Mononuclear cell (primary cell): ENCODE results near the gene IP6K3. TPM values are rescaled to one million over a fixed set of nuclear protein-coding genes. Genes with fewer than 3 reads are reported as not detected.

Experiments used
- H3K27me3 ChIP-seq: 2 replicates; pipeline ENCODE4 v1.6.0; 2011; ENCODE audit warnings: low read length, control low read depth; ENCODE audit not compliant: insufficient read depth
- H3K4me1 ChIP-seq: 2 replicates; pipeline ENCODE4 v1.5.1; 2011; ENCODE audit warnings: mild to moderate bottlenecking, low read length, control low read depth; ENCODE audit not compliant: insufficient read depth
- H3K4me3 ChIP-seq: 2 replicates; pipeline ENCODE4 v1.5.1; 2011; ENCODE audit warnings: mild to moderate bottlenecking, low read length, moderate library complexity
- H3K9me3 ChIP-seq: 2 replicates; pipeline ENCODE4 v1.5.1; 2011; ENCODE audit warnings: low read depth, mild to moderate bottlenecking, control low read depth, low read length
- total RNA-seq: library from RNA; depleted of rRNA; stranded (reverse); fragments of >200 nt; gene quantifications from one replicate; pipeline ENCODE4 v1.2.3, GENCODE V29; 2012

Gene IP6K3
- total RNA-seq, 1 donor: not detected

- Histone ChIP-seq H3K4me1 (peaks cover 71% of the 10 kb centered on the region), H3K27me3 (no peaks in the 10 kb centered on the region), H3K9me3 (no peaks in the 10 kb centered on the region), H3K4me3 (no peak overlapping the region)
Measured at GRCh38 chr6:33694401-33694931, 52.2 kb downstream of the IP6K3 start.

- H3K9me3 ChIP-seq: no peaks in the 10 kb centered on the region
- no peak overlapping the region for H3K4me3 ChIP-seq
- no peaks in the 10 kb centered on the region for H3K27me3 ChIP-seq
- H3K4me1 ChIP-seq: peaks cover 69% of the 10 kb centered on the region
Measured at GRCh38 chr6:33693186-33694105, 53.3 kb downstream of the IP6K3 start.

- Histone ChIP-seq H3K4me3 (no peak overlapping the region), H3K4me1 (peaks cover 64% of the 10 kb centered on the region), H3K9me3 (no peaks in the 10 kb centered on the region), H3K27me3 (no peaks in the 10 kb centered on the region)
Measured at GRCh38 chr6:33692760-33693158, 53.9 kb downstream of the IP6K3 start.

- H3K27me3 ChIP-seq: no peaks in the 10 kb centered on the region
- peaks cover 58% of the 10 kb centered on the region for H3K4me1 ChIP-seq
- no peaks in the 10 kb centered on the region for H3K9me3 ChIP-seq
- no peak overlapping the region for H3K4me3 ChIP-seq
Measured at GRCh38 chr6:33692078-33692759, 54.5 kb downstream of the IP6K3 start.

- no peaks in the 10 kb centered on the region for H3K27me3 ChIP-seq
- no peaks in the 10 kb centered on the region for H3K9me3 ChIP-seq
- peaks cover 52% of the 10 kb centered on the region for H3K4me1 ChIP-seq
- no peak overlapping the region for H3K4me3 ChIP-seq
Measured at GRCh38 chr6:33691456-33692077, 55.1 kb downstream of the IP6K3 start.

GRCh38 chr6:33690766-33691165, 55.9 kb downstream of the IP6K3 start:
- no peak overlapping the region for H3K4me3 ChIP-seq
- H3K27me3 ChIP-seq: no peaks in the 10 kb centered on the region
- no peaks in the 10 kb centered on the region for H3K9me3 ChIP-seq
- H3K4me1 ChIP-seq: peaks cover 44% of the 10 kb centered on the region

GRCh38 chr6:33689879-33690278, 56.8 kb downstream of the IP6K3 start:
- Histone ChIP-seq H3K9me3 (no peaks in the 10 kb centered on the region), H3K27me3 (no peaks in the 10 kb centered on the region), H3K4me1 (peaks cover 35% of the 10 kb centered on the region), H3K4me3 (no peak overlapping the region)

GRCh38 chr6:33689148-33689494, 57.6 kb downstream of the IP6K3 start:
- H3K4me3 ChIP-seq: no peak overlapping the region
- H3K4me1 ChIP-seq: peaks cover 27% of the 10 kb centered on the region
- H3K9me3 ChIP-seq: no peaks in the 10 kb centered on the region
- no peaks in the 10 kb centered on the region for H3K27me3 ChIP-seq

- Histone ChIP-seq H3K27me3 (no peaks in the 10 kb centered on the region), H3K4me3 (no peak overlapping the region), H3K9me3 (no peaks in the 10 kb centered on the region), H3K4me1 (peaks cover 22% of the 10 kb centered on the region)
Measured at GRCh38 chr6:33688451-33689147, 58.1 kb downstream of the IP6K3 start.

- Histone ChIP-seq H3K27me3 (no peaks in the 10 kb centered on the region), H3K9me3 (no peaks in the 10 kb centered on the region), H3K4me3 (no peak overlapping the region), H3K4me1 (peaks cover 16% of the 10 kb centered on the region)
Measured at GRCh38 chr6:33688006-33688405, 58.7 kb downstream of the IP6K3 start.

GRCh38 chr6:33686981-33687975, 59.4 kb downstream of the IP6K3 start:
- Histone ChIP-seq H3K9me3 (no peaks in the 10 kb centered on the region), H3K27me3 (no peaks in the 10 kb centered on the region), H3K4me3 (no peak overlapping the region), H3K4me1 (peaks cover 9% of the 10 kb centered on the region)

- Histone ChIP-seq H3K4me3 (no peak overlapping the region), H3K4me1 (no peaks in the 10 kb centered on the region), H3K9me3 (no peaks in the 10 kb centered on the region), H3K27me3 (no peaks in the 10 kb centered on the region)
Measured at GRCh38 chr6:33686225-33686924, 60.3 kb downstream of the IP6K3 start.

GRCh38 chr6:33685411-33686224, 61.1 kb downstream of the IP6K3 start:
- no peak overlapping the region for H3K4me3 ChIP-seq
- no peaks in the 10 kb centered on the region for H3K4me1 ChIP-seq
- no peaks in the 10 kb centered on the region for H3K27me3 ChIP-seq
- H3K9me3 ChIP-seq: no peaks in the 10 kb centered on the region
